HepG2 (cell line): Measurements from ENCODE around the gene TMCC1. TPM values are rescaled to one million over a fixed set of nuclear protein-coding genes. Genes with fewer than 3 reads are reported as not detected.

Experiments used
- ATAC-seq: fragments of 200-7000 bp; cut with Tn5 transposase; 3 replicates; pipeline ENCODE4 v1.9.1; 2020; ENCODE audit warnings: mild to moderate bottlenecking, moderate library complexity
- BruUV-seq: library from RNA; stranded (reverse); fragments of 400-500 nt; replicated peaks from 2 replicates; lab custom pipeline; 2021; lab: Mats Ljungman, UMichigan
- CTCF ChIA-PET: fragments of 300-600 bp; formaldehyde crosslinking; extraction: SDS; loops from one replicate; lab custom pipeline; 2021; ENCODE audit warnings: low total read pairs, inconsistent platforms, low intra/inter-chr PET ratio; lab: Yijun Ruan, JAX
- POLR2A ChIA-PET: fragments of 350-600 bp; sonication (Branson Sonifier 250); formaldehyde crosslinking; loops from one replicate; lab custom pipeline; 2020; ENCODE audit warnings: antibody characterized with exemption, inconsistent platforms; lab: Yijun Ruan, JAX
- DNase-seq: peaks from one replicate; pipeline ENCODE4 v3.0.0-alpha.2; 2015; ENCODE audit warnings: low spot score
- FAIRE-seq: peaks from 3 replicates; lab custom pipeline; 2011; peaks lifted over from hg19 to GRCh38; lab: Jason Lieb, UNC
- H2AFZ ChIP-seq: one replicate; pipeline ENCODE4 v1.6.1; 2011; ENCODE audit warnings: low read length, inconsistent platforms
- H3K27ac ChIP-seq: fragments of 300-600 bp; 3 replicates; pipeline ENCODE4 v1.8.0; 2011; ENCODE audit warnings: mixed run types, mild to moderate bottlenecking, mixed read lengths, low read length, inconsistent platforms; ENCODE audit not compliant: insufficient read depth; ENCODE audit errors: extremely low read length
- H3K27me3 ChIP-seq, 2 experiments: fragments of 200-600 bp in 1 of 2; 2 replicates in 1 of 2; 3 replicates in 1 of 2; pipeline versions ENCODE4 v1.6.0 to v1.8.0; 2011; ENCODE audit warnings: low read length in 2 of 2, mild to moderate bottlenecking in 2 of 2, moderate library complexity in 2 of 2, inconsistent platforms in 1 of 2; ENCODE audit not compliant: insufficient read depth in 2 of 2, control insufficient read depth in 1 of 2
- H3K36me3 ChIP-seq, 2 experiments: fragments of 200-600 bp in 1 of 2; replicated peaks in 1 of 2; 2 replicates in 1 of 2; 3 replicates in 1 of 2; pipeline versions ENCODE4 v1.5.1 to v1.8.0; 2011; ENCODE audit warnings: low read length in 2 of 2, inconsistent platforms in 1 of 2; ENCODE audit not compliant: insufficient read depth in 2 of 2, control insufficient read depth in 1 of 2
- H3K4me1 ChIP-seq: 2 replicates; pipeline ENCODE4 v1.5.1; 2012; ENCODE audit warnings: low read length, inconsistent platforms; ENCODE audit not compliant: insufficient read depth
- H3K4me2 ChIP-seq: 2 replicates; pipeline ENCODE4 v1.6.0; 2011; ENCODE audit warnings: low read depth, low read length, inconsistent platforms
- H3K4me3 ChIP-seq, 3 experiments: fragments of 200-600 bp in 1 of 3; sonication (generic), shearing (Covaris generic) in 1 of 3; replicated peaks in 1 of 3; 2 replicates each; pipeline ENCODE4 v1.5.1; 2011 to 2016; ENCODE audit warnings: low read length in 3 of 3, inconsistent platforms in 2 of 3, low read depth in 2 of 3, mild to moderate bottlenecking in 2 of 3, control low read depth in 1 of 3, mixed read lengths in 1 of 3; ENCODE audit not compliant: insufficient read depth in 1 of 3
- H3K79me2 ChIP-seq: one replicate; pipeline ENCODE4 v1.6.1; 2011; ENCODE audit warnings: low read length, inconsistent platforms; ENCODE audit not compliant: insufficient read depth
- H3K9ac ChIP-seq: 2 replicates; pipeline ENCODE4 v1.6.0; 2011; ENCODE audit warnings: mild to moderate bottlenecking, low read depth, low read length, inconsistent platforms; ENCODE audit not compliant: insufficient read depth
- H3K9me3 ChIP-seq: 2 replicates; pipeline ENCODE4 v1.5.1; 2012; ENCODE audit warnings: mild to moderate bottlenecking, low read length
- H4K20me1 ChIP-seq: 2 replicates; pipeline ENCODE4 v1.6.0; 2011; ENCODE audit warnings: inconsistent platforms, mild to moderate bottlenecking, low read length, moderate library complexity; ENCODE audit not compliant: insufficient read depth
- ATF6 ChIP-seq: sonication (generic); formaldehyde crosslinking; conservative IDR thresholded peaks from 2 replicates; pipeline ENCODE4 v1.4.0; 2020; ENCODE audit warnings: missing genetic modification reagents
- CTCF ChIP-seq: sonication (generic); formaldehyde crosslinking; IDR thresholded peaks from 2 replicates; pipeline ENCODE4 v1.5.0; 2020; ENCODE audit warnings: mild to moderate bottlenecking, missing genetic modification reagents, moderate library complexity
- DDIT3 ChIP-seq: sonication (generic); formaldehyde crosslinking; IDR thresholded peaks from 2 replicates; pipeline ENCODE4 v1.4.0; 2020; ENCODE audit warnings: mild to moderate bottlenecking, missing genetic modification reagents
- ESRRA ChIP-seq: sonication (generic); formaldehyde crosslinking; IDR thresholded peaks from 2 replicates; pipeline ENCODE4 v1.5.1; 2020; ENCODE audit warnings: mild to moderate bottlenecking, low read depth, missing genetic modification reagents
- GZF1 ChIP-seq: sonication (generic); formaldehyde crosslinking; IDR thresholded peaks from 2 replicates; pipeline ENCODE4 v1.5.1; 2020; ENCODE audit warnings: mild to moderate bottlenecking, missing genetic modification reagents
- RAD21 ChIP-seq: fragments of 450-650 bp; formaldehyde crosslinking; IDR thresholded peaks from 2 replicates; pipeline ENCODE4 v1.5.0; 2020; ENCODE audit warnings: mild to moderate bottlenecking
- SIN3A ChIP-seq: IDR thresholded peaks from 2 replicates; pipeline ENCODE4 v1.6.1; 2011; ENCODE audit warnings: low read depth, mild to moderate bottlenecking, control low read depth, low read length, borderline replicate concordance
- STAG1 ChIP-seq: sonication (generic); formaldehyde crosslinking; IDR thresholded peaks from 2 replicates; pipeline ENCODE4 v1.4.0; 2020; ENCODE audit warnings: missing genetic modification reagents
- TBX2 ChIP-seq: sonication (generic); formaldehyde crosslinking; IDR thresholded peaks from 2 replicates; pipeline ENCODE4 v1.5.0; 2020; ENCODE audit warnings: missing genetic modification reagents, mild to moderate bottlenecking, borderline replicate concordance
- ZFP90 ChIP-seq: sonication (generic); formaldehyde crosslinking; IDR thresholded peaks from 2 replicates; pipeline ENCODE4 v1.8.0; 2022; ENCODE audit warnings: missing genetic modification reagents, mild to moderate bottlenecking, inconsistent platforms, borderline replicate concordance
- ZFX ChIP-seq: sonication (generic); formaldehyde crosslinking; IDR thresholded peaks from 2 replicates; pipeline ENCODE4 v1.4.0; 2020; ENCODE audit warnings: mild to moderate bottlenecking, low read depth, missing genetic modification reagents, moderate library complexity
- ZIK1 ChIP-seq: sonication (generic); formaldehyde crosslinking; IDR thresholded peaks from 2 replicates; pipeline ENCODE4 v1.5.0; 2020; ENCODE audit warnings: mild to moderate bottlenecking, low read depth, missing genetic modification reagents, borderline replicate concordance
- ZMYM4 ChIP-seq: sonication (generic); formaldehyde crosslinking; IDR thresholded peaks from 2 replicates; pipeline ENCODE4 v1.8.1; 2023; ENCODE audit warnings: mild to moderate bottlenecking, missing genetic modification reagents
- ZNF256 ChIP-seq: sonication (generic); formaldehyde crosslinking; conservative IDR thresholded peaks from 2 replicates; pipeline ENCODE4 v1.4.0; 2020; ENCODE audit warnings: missing genetic modification reagents
- ZNF414 ChIP-seq: sonication (generic); formaldehyde crosslinking; IDR thresholded peaks from 2 replicates; pipeline ENCODE4 v1.5.0; 2020; ENCODE audit warnings: missing genetic modification reagents
- ZNF614 ChIP-seq: IDR thresholded peaks from 2 replicates; pipeline ENCODE4 v1.6.1; 2018; ENCODE audit warnings: missing biosample characterization, missing genetic modification reagents, inconsistent platforms, borderline replicate concordance
- ZNF652 ChIP-seq: IDR thresholded peaks from 2 replicates; pipeline ENCODE4 v1.6.1; 2016; ENCODE audit warnings: low read depth, borderline replicate concordance
- ZNF672 ChIP-seq: sonication (generic); formaldehyde crosslinking; IDR thresholded peaks from 2 replicates; pipeline ENCODE4 v1.8.1; 2022; ENCODE audit warnings: missing genetic modification reagents
- ZSCAN29 ChIP-seq: sonication (generic); formaldehyde crosslinking; conservative IDR thresholded peaks from 2 replicates; pipeline ENCODE4 v1.4.0; 2020; ENCODE audit warnings: mild to moderate bottlenecking, missing genetic modification reagents
- WGBS: methylation state at CpG from one replicate; pipeline ENCODE4 v1.1.6; 2017; ENCODE audit warnings: low lambda C conversion rate; 5-methylcytosine and 5-hydroxymethylcytosine counted together
- in situ Hi-C: cut with HindIII; loops from 2 replicates; pipeline ENCODE4 v1.10.0; 2017; ENCODE audit warnings: low pct_unique_long_range_greater_than_20kb; ENCODE audit not compliant: extremely low pct_ligation_motif_present
- intact Hi-C: fragments of 100-400 bp; cut with micrococcal nuclease; formaldehyde crosslinking; loops from one replicate; pipeline ENCODE4 v1.10.0; 2022; ENCODE audit not compliant: unreplicated experiment
- polyA plus RNA-seq, 8 experiments: library from polyadenylated mRNA; depleted of rRNA in 3 of 8; stranded (reverse) in 7 of 8; unstranded in 1 of 8; fragments of >200 nt; fragmentation: Illumina TruSeq in 4 of 8; extraction: Trizol in 4 of 8; gene quantifications; 2 replicates each; pipeline versions ENCODE4 v1.2.1 to v1.2.3, GENCODE V29; 2011 to 2016; ENCODE audit warnings: low read depth in 4 of 8, missing spikeins in 1 of 8, mixed read lengths in 1 of 8; ENCODE audit not compliant: insufficient read depth in 1 of 8
- total RNA-seq, 5 experiments: library from RNA; depleted of rRNA; stranded (reverse); fragments of >200 nt; fragmentation: Illumina TruSeq; extraction: Trizol; gene quantifications; 2 replicates each; pipeline ENCODE4 v1.2.3, GENCODE V29; 2016; ENCODE audit warnings: low read depth in 1 of 5

Gene TMCC1
- total and polyA plus RNA-seq, 2 of the 13 experiments (the other 11 are each of a cell fraction or from before 2014, with no cell fraction given) = 12.1 to 264 TPM

GRCh38 chr3:129625072-129625874 lies 268.2 kb downstream of the TMCC1 start:
- peak; percentile 13; the same call in 2 of the 3 replicates for ATAC-seq
- intact Hi-C loops = loop anchor here (10.0 kb wide), 1 partner anchor 240 kb away; no protein-coding TSS in a partner anchor
- TF ChIP-seq STAG1 (CRISPR knock-in tag) = peak; percentile 44
- TF ChIP-seq ZNF414 = no peak
- TF ChIP-seq DDIT3 (CRISPR knock-in tag) = no peak
- no peak for TF ChIP-seq ZNF652 (CRISPR knock-in tag)
- TF ChIP-seq ZNF672 = no peak
- TF ChIP-seq ZFX (CRISPR knock-in tag) = 0 out of 2 replicates have a peak, but pooled peaks have one; percentile 10
- TF ChIP-seq ZIK1 = no peak
- TF ChIP-seq ZSCAN29 (CRISPR knock-in tag) = 0 out of 2 replicates have a peak, but pooled peaks have one; percentile 24
- TF ChIP-seq CTCF (CRISPR knock-in tag) = peak; percentile 72
- TF ChIP-seq TBX2 (CRISPR knock-in tag) = 0 out of 2 replicates have a peak, but pooled peaks have one; percentile 23
- TF ChIP-seq ESRRA (CRISPR knock-in tag) = no peak
- no peak for TF ChIP-seq ZNF614
- TF ChIP-seq ZFP90 (CRISPR knock-in tag) = no peak
- TF ChIP-seq RAD21 (CRISPR knock-in tag) = peak; percentile 37; the same call in 1 of the 2 replicates
- 0 out of 2 replicates have a peak, but pooled peaks have one; percentile 33 for TF ChIP-seq SIN3A
- TF ChIP-seq ZNF256 (CRISPR knock-in tag) = no peak
- TF ChIP-seq ATF6 (CRISPR knock-in tag) = no peak
- no peak for TF ChIP-seq GZF1 (CRISPR knock-in tag)
- no peak for TF ChIP-seq ZMYM4 (CRISPR knock-in tag)

More at GRCh38 chr3:129625072-129625874, 268.2 kb downstream of the TMCC1 start:
- 16% methylated on average over 4 of the region's 12 CpGs for WGBS
- FAIRE-seq (no peak), DNase-seq (no peak)
- ChIA-PET CTCF (no interaction called here), POLR2A (interaction anchor here (0.9 to 5.4 kb wide), 10 partner anchors 9 to 268 kb away, joined by 3 to 107 read pairs (median 10); partner anchors contain the start of gene TMCC1)
- Histone ChIP-seq H3K36me3 (no peaks in the 10 kb centered on the region), H3K4me2 (peak overlapping the region; percentile 100), H3K4me1 (peaks cover 72% of the 10 kb centered on the region), H4K20me1 (no peaks in the 10 kb centered on the region), H2AFZ (no peak overlapping the region), H3K27me3 (no peaks in the 10 kb centered on the region; a peak in 1 of 5 replicates), H3K79me2 (peaks cover 8% of the 10 kb centered on the region), H3K9ac (peak overlapping the region; percentile 59), H3K9me3 (no peaks in the 10 kb centered on the region), H3K27ac (peak overlapping the region; percentile 95), H3K4me3 (peak overlapping the region; percentile 24 to 97 (median 52); a peak in 5 of 6 replicates)
- no TSS peak for BruUV-seq
- in situ Hi-C loops = loop anchor here (5.0 kb wide), 2 partner anchors 207 to 307 kb away; no protein-coding TSS in a partner anchor
